NCI-H82 (cell line): ENCODE measurements around the gene NUP214.

Experiments
- DNase-seq: peaks from one replicate; lab custom pipeline; 2025; lab: John Stamatoyannopoulos, UW

NUP214 gene

DNA sequence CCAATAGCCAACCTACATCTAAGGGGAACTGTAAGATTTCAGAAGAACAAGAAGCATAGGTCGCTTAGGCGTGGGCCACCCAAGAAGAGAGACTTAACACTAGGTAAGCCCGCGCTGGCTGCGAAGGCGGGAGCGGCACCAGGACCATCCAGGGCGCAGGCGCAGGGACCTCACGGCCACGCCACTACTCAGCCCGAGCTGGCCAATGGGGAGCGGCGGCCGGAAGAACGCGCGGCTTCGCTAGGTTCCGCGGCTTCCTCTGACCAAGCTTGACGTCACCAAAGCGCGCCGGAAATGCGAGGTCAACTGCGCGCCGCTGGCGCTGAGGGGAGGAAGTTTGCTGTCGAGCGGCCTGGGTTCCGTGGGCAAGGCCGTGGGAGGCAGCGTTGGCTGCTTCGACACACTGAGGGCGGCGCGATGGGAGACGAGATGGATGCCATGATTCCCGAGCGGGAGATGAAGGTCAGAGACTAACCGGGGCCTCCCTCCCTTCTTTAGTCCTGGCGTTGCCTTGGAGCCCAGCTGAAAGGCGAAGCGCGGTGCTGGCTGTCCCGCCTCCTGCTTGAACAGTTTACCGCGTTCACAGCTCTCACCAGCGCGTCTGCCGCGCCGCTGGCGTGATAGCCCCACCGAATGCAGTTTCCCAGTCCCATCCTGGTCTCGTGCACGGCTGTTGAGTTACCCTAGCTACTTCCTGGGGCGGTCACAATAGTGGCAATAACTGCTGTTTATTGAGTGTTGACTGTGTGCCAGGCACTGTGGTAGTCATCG is at the start of gene NUP214:
NUP214 (plus strand) TSS at position 299 of the 771 bp plus-strand sequence; CDS start at position 418, 119 bp downstream.
- peak; percentile 99 for DNase-seq

DNA sequence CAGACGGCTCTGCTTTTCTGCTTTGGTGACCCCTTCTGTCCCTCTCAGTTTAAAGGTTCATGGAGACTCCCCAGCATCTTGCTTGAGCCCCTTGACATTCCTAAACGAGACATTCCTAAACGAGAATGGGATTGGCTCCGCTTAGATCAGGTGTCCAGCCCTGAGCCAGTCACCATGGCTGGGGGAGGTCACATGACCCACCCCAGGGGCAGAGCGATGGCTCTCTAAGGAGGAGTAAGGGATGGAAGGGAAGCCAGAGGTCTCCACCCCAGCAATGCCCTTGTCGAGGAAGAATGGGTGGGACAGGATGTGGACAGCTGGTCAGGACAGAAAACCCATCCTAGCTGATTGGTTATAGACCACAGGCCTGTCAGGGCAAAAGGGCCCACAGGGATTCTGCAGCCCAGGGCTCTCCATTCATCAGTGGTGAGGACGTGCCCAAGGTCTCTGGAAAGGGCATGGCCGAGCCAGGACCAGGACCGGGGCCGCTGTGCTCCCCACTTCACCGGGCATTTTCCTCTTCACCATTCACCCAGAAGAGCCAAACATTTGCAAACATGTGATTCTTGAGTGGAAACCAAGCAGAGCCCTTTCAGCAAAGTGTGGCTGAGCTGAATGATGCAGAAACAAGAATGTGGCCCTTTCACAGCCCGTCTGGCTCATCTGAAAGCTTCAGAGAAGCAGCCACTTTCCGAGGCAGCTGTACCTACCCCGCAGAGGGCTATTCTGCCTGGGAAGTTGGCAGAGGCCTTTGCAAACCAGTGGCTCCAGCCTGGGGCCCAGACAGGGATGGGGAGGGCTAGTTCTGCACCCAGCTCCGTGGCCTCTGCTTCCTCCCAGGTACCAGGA is 48.8 kb upstream of the NUP214 start:
- no peak for DNase-seq

DNA sequence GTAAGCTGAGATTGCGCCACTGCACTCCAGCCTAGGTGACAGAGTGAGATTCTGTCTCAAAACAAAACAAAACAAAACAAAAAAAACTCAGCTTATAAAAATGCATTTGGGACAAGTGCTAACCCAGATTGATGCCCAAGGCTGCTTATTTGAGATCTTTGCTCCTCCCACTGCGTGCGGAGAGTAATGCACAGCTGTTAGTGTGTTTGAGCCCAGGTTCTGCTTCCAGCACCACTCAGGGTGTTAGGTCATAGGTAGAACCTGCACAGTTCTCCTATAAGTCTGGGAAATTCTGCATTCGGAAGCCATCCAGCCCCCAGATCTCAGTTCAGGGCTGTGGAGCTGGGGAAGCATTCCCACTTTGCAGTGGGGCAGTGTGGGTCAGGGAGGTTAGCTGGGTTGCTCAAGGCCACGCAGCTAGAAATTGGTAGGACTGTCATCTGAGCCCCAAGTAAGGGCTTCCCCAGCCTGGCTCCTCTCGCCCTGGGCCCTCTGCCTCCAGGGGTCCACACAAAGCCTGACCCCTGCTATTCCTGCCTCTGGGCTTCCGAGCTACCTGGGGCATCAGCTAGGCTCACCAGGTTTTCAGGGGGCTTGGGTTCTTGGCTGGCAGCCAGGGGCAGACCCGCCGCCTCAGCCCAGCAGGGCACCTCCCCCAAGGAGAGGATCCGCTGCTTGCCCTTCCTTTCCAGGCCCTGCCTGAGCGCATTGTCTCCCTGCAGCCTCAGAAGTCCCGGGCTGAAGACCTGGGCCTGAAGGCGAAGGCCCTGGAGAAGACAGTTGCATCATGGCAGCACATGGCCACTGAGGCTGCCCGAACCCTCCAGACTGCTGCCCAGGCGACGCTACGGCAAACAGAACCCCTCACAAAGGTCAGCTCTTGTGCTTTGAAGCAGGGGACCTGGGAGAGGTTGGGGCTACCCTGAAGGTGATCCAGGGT is 46.7 kb upstream of the NUP214 start:
- no peak for DNase-seq

DNA sequence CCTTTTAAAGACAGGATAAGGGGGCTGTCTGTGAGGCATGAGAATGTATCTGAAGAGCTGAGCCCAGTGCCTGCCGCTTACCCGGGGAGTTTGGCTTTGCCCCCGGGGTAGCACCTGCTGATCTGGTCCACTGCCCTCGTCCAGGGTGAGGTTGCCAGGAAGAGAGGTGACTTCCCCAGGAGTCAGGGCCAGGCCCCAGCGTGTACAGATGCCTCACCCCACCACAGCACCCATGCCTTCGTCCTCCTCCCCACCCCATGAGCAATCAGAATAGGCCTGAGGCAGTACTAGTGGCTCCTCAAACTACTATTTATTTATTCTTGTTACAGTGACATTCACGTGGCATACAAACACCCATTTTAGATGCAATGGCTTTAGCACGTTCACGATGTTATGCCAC is 44.8 kb upstream of the NUP214 start:
- no peak for DNase-seq

DNA sequence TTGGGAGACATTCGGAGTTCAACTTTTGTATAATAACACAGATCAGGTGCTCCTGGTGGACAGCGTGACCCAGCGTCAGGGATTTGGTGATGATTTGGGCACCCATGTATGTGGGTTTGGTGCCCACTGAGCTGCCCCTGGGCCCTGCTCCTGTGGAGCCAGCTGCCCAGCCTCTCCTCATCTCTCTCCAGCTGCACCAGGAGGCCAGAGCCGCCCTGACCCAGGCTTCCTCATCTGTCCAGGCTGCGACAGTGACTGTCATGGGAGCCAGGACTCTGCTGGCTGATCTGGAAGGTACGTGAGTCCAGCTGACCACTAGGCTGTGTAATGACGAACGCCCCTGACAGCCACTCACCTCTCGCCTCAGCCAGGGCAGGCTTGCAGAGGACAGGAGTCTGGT is 43.5 kb upstream of the NUP214 start:
- no peak for DNase-seq

DNA sequence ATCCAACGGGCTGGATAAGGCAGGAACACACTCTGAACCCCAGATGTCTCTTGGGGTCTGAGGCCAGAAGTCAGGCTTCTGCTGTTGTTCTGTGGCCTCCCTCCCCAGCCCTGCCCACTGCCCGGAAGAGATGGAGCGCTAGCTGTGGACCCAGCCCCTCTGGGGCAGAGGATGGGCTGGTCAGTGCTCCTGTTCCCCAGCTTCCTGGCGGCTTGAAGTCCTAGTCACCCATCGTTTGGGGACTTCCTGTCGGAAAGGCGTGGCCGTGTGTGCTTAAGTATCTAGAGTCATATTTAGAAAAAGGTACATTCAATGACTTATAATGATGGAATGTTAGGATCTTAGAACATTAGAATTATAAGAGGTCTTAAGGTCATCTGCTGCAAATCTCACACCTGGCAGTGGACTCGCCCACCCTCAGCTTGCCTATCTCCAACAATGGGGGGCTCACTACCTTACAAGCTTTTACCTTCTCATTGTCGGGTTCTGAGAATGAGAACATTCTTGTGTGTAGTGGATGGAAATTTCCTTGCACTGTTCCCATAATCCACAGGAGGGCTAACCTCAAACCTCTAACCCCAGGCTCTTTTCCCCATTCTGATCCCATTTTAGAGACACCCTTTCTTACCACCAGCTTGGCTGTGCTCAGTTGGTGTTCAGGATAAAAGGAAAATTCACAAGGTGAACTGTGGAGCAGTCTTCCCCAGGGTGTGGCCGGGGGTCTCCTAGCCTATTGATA is 42.4 kb upstream of the NUP214 start:
- DNase-seq = no peak

DNA sequence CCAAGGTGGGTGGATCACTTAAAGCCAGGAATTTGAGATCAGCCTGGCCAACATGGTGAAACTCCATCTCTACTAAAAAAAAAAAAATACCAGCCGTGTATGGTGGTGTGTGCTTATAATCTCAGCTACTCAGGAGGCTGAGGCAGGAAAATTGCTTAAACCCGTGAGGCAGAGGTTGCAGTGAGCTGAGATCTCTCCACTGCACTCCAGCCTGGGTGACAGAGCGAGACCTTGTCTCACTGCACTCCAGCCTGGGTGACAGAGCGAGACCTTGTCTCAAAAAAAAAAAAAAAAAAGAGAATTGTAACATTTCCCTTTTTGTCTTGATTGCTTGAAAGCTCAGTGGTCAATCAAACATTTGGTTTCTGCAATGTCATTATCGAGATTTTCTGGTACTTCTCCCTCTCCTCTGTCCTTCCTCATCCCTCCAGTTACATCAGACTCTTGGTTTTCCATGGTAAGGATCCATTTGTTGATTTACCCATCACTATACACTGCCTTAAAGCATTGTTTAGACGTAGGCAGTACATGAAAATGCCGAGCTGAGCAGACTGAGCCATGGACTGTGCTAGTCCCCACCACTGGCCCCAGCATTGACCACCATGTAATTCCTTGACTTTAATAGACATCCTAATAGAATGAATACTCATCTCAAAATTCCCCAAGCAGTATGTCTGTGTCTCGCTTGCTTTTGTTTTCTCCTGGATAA is 40.6 kb upstream of the NUP214 start:
- DNase-seq = no peak

DNA sequence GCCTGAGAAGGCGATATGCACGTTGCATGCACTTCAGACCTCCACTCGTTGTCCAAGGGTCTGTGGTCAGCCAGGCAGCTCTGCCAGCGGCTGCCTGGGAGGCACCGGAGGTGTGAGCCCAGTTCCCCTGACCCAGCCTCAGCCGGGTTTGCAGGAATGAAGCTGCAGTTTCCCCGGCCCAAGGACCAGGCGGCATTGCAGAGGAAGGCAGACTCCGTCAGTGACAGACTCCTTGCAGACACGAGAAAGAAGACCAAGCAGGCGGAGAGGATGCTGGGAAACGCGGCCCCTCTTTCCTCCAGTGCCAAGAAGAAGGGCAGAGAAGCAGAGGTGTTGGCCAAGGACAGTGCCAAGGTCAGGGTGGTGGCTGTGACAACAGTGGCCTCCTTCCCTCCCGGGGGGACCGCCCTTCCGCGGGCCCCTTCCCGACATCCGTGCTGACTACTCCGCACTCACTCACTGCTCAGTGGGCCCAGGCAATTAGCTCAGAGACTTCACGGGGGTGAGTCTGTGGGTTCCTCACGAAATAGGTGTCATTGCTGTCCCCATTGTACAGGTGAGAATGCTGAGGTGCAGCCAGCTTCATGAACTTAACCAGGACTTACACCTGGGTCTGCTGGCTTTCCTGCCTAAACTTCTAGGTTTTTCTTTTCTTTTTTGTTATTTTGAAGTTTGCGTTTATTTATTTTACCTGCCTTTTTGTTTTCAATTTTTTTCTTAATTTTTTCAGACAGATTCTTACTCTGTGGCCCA is 39.8 kb upstream of the NUP214 start:
- DNase-seq = no peak

DNA sequence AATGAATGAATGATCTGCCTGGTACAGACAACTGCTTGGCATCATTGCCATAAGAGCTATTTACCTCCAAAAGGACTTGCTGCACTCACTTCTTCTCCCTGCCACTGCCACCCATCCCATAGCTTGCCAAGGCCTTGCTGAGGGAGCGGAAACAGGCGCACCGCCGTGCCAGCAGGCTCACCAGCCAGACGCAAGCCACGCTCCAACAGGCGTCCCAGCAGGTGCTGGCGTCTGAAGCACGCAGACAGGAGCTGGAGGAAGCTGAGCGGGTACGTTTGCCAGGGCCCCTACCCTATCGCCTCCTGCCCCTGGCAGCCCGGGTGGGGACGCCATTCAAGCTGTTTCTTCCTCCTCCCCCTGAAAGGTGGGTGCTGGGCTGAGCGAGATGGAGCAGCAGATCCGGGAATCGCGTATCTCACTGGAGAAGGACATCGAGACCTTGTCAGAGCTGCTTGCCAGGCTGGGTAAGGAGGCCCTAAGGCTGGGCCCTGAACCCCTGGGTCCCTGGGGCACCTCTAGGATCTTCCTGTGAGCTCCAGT is 38.0 kb upstream of the NUP214 start:
- no peak for DNase-seq

DNA sequence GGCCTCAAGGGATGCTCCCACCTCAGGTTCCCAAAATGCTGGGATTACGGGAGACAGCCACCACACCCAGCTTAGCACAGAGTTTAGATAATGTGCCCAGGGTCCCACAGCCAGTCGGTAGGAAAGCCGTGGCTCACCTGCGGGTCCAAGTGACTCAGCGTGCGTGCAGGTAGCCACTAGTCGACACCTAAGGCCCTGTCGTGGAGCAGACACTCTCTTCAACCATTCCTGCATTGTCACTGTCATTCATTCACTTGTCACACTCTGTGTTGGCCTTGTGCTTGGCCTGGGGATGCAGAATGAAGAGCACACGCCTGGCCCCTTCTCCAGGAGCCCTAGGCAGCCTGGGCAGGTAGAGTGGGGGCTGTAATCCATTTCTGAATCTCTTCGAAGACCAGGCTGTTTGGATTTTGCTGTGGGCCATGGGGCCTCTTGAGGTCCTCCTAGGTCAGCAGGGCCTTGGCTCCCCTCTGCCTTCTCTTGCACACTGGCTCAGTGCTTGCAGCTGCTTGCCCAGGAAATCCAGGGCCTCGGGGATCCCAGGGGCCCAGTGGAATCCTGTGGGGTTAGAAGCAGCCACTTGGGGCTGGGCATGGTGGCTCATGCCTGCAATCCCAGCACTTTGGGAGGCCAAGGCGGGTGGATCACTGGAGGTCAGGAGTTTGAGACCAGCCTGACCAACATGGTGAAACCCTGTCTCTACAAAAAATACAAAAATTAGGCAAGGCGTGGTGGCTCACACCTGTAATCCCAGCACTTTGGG is 35.2 kb upstream of the NUP214 start:
- no peak for DNase-seq

DNA sequence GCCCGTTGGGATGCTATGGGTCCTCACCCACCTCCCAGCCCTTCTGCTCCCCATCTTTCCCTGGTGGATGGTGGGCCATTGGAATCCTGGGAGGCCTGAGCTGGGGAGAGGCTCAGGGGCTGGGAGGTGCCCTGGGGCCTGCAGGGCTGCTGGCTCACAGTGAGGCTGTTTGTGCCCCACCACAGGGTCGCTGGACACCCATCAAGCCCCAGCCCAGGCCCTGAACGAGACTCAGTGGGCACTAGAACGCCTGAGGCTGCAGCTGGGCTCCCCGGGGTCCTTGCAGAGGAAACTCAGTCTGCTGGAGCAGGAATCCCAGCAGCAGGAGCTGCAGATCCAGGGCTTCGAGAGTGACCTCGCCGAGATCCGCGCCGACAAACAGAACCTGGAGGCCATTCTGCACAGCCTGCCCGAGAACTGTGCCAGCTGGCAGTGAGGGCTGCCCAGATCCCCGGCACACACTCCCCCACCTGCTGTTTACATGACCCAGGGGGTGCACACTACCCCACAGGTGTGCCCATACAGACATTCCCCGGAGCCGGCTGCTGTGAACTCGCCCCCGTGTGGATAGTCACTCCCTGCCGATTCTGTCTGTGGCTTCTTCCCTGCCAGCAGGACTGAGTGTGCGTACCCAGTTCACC is 33.9 kb upstream of the NUP214 start:
- no peak for DNase-seq

DNA sequence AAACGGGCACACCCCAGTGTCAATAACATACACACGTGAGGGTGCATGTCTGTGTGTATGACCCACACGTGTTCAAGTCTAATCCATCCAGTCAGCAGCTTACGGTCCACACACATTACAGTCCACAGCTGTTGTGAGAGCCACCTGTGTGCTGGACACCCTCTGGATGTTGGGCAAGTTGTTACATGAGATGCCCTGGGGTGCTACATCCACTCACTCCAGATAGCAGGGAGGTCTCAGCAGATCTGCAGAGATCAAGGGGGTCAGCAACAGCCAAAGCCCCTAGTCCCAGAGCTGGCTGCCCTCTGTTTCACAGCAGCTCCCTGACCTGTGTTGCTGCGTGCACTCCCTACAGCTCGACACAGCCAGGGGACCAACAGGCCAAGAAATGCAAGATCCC is 33.4 kb upstream of the NUP214 start:
- no peak for DNase-seq

DNA sequence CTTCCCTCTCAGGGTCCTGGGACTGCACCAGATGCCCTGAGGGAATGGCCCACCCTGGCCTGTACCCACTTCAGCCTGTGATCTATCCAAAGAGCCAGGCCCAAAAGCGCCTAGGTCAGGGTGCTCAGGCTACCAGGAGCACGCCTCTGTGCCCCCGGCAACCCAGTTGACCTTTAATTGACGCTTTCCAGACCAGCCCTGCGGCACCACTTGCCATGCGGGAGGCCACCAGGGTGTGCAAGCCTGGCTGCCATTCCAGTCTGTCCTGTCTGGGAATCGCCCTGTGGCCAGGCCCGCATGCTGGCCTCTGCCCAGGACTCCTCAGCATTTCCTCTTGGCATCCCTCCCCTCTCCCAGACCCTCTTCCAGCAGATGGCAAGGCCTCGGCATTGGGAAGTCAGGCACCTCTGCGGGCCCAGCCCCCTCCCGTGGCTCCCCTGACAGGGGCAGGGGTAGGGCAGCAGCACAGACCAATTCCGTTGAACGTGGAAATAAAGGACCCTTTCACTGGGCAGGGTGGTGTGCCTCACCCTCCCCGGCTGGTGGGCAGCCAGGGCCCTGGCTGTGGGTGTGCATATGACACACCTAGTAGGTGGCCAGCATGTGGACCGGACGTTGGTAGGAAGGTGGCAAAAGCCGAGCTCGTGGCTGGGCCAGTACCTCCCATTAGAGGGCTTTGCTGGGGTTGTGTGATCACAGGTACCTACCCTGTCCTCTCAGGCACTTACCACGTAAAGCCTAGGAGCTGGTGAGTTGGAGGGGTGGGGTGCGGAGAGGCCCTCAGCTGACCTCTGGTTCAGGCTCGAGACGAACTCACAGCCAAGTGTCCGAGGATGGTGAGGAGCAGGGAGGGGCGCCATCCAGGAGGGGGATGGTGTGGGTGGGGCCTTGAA is 32.6 kb upstream of the NUP214 start:
- no peak for DNase-seq

DNA sequence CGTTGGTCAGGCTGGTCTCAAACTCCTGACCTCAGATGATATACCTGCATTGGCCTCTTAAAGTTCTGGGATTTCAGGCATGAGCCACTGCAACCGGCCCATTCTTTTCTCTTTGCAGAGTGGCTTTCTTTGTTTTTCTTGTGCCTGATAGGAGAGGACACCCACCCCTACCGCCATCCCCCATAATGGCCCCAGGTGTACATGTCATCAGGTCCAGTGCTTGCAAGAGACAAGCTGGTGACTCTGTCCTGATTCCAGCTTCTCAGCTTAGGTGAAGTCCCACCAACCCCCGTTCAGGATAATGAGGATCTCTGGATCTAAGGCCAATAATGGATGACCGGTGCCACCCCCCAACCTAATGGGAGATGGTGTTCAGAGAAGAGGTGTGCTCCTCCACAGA is 31.4 kb upstream of the NUP214 start:
- no peak for DNase-seq

DNA sequence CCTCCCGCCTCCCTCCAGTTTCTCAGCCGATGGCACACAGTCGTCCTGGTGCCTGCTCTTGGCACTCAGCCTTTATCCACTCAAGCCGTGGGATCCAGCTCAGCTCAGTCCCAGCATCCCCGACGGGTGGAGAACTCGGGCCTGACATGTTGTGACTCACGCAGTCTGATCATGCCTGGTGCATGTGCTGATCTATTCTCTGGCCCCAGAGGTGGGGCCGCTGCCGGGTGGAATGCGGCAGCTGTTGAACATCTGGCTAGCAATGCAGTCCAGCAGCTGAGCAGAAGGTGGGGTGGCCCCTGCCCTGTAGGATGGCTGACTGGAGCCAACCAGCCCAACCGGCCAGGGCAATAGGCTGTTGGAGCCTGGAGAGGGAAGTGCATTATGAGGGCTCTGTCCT is 30.8 kb upstream of the NUP214 start:
- DNase-seq = no peak

DNA sequence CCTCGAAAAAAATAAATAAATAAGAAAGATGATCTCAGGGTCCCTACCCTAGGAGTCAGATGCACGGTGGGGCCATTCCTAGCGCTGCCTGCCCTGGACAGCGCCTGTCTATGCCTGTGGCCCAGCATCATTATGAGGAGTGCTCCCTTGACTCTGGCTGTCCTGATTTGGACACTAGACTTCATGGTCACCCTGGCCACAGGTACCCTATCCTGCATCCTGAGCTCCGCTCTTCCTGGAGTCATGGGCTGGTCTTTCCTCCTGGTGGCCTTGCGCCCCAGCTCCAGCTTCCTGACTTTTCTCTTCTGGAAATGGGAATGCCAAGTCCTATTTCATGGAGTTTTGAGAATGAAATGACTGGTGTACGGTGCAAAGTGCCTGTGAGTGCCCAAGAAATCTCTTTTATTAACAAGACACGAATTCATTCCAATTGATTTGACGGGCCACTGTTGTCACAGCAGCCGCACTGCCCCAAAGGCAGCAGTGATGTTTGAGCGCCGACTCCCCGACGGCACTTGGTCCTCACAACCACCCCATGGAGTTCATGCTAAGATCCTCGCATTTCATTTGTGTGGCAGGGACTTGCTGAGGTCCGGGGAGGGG is 29.6 kb upstream of the NUP214 start:
- DNase-seq = no peak
